T-helper 22 cell (primary cell): ENCODE measurements around the gene VIPR1.
A peak's percentile ranks its signal among the peaks of the same experiment; 100 is the strongest.

Experiments
- DNase-seq: peaks from one replicate; pipeline ENCODE4 v3.0.0-alpha.2; 2020; ENCODE audit warnings: low read depth

VIPR1 gene

GRCh38 chr3:42502429-42503250, at the start of gene VIPR1:
Gene VIPR1, plus strand, starts transcription at chr3:42502643. Its CDS starts 93 bp downstream, at chr3:42502736.
- peak; percentile 89 for DNase-seq

- DNase-seq: no peak
Observed at GRCh38 chr3:42456211-42456610, 46.2 kb upstream of the VIPR1 start.

GRCh38 chr3:42459151-42459550, 43.3 kb upstream of the VIPR1 start:
- DNase-seq: no peak

GRCh38 chr3:42461762-42462161, 40.7 kb upstream of the VIPR1 start:
- no peak for DNase-seq

- no peak for DNase-seq
Observed at GRCh38 chr3:42463093-42463492, 39.4 kb upstream of the VIPR1 start.

- DNase-seq: no peak
Observed at GRCh38 chr3:42468111-42468510, 34.3 kb upstream of the VIPR1 start.

GRCh38 chr3:42472555-42472954, 29.9 kb upstream of the VIPR1 start:
- no peak for DNase-seq

GRCh38 chr3:42473083-42473932, 29.1 kb upstream of the VIPR1 start:
- DNase-seq: no peak

GRCh38 chr3:42476225-42477125, 26.0 kb upstream of the VIPR1 start:
- no peak for DNase-seq

- DNase-seq: no peak
Observed at GRCh38 chr3:42477696-42478095, 24.7 kb upstream of the VIPR1 start.

GRCh38 chr3:42478830-42479229, 23.6 kb upstream of the VIPR1 start:
- no peak for DNase-seq

GRCh38 chr3:42486814-42487565, 15.5 kb upstream of the VIPR1 start:
- no peak for DNase-seq

- no peak for DNase-seq
Observed at GRCh38 chr3:42488687-42489086, 13.8 kb upstream of the VIPR1 start.

GRCh38 chr3:42489116-42489936, 13.1 kb upstream of the VIPR1 start:
- no peak for DNase-seq

- no peak for DNase-seq
Observed at GRCh38 chr3:42489937-42490227, 12.6 kb upstream of the VIPR1 start.

- no peak for DNase-seq
Observed at GRCh38 chr3:42490243-42490642, 12.2 kb upstream of the VIPR1 start.

- no peak for DNase-seq
Observed at GRCh38 chr3:42491881-42492507, 10.4 kb upstream of the VIPR1 start.

GRCh38 chr3:42492508-42493080, 9.8 kb upstream of the VIPR1 start:
- DNase-seq: no peak

- DNase-seq: no peak
Observed at GRCh38 chr3:42493126-42493797, 9.2 kb upstream of the VIPR1 start.
